AML-193 (cell line): ENCODE data around the gene SPARCL1.

Experiments
- DNase-seq, 2 experiments: peaks; one replicate each; lab custom pipeline; 2025; lab: John Stamatoyannopoulos, UW

The SPARCL1 gene

GRCh38 chr4:87541956-87542709 lies 13.0 kb upstream of the SPARCL1 start:
- DNase-seq: no peak

DNA sequence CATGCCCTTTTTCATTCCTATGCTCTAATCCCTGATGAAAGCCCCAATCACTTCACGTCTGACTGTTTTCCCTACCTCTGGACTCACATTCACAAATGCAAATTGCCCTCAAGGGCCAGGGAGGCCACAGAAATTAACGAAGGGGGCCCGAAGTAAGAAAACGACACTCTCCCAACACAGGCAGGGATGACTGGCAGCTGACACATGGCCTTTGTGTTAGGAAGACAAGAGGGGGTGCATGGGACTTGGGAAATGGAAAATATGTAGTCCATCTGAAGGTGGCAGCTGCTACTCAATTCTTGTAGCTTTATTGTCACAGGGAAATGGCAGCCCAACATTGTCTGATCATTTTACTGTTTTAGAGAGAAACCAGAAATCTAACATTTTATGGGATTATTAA lies 12.3 kb upstream of the SPARCL1 start:
- DNase-seq: no peak

- DNase-seq: no peak
These were observed 11.2 kb upstream of the SPARCL1 start for GRCh38 chr4:87540146-87541058.

DNA sequence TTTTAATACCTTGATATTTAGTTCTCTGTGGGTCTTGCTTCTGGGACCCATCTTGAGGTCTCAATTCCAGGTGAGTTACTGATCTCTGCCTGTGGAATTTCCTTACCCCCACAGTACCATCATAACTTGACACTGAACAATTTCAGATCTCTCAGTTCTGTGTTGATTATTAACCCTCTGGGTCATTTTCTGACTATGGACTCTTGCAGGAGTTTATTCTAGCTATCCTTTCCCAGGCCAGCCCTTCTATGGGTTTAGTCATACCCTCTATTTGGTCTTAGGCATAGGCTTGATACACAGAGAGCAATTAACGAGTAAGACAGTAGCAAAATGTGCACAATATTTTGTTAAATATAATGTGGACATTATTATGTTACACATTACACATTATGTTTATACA lies 3.7 kb upstream of the SPARCL1 start:
- DNase-seq: no peak

DNA sequence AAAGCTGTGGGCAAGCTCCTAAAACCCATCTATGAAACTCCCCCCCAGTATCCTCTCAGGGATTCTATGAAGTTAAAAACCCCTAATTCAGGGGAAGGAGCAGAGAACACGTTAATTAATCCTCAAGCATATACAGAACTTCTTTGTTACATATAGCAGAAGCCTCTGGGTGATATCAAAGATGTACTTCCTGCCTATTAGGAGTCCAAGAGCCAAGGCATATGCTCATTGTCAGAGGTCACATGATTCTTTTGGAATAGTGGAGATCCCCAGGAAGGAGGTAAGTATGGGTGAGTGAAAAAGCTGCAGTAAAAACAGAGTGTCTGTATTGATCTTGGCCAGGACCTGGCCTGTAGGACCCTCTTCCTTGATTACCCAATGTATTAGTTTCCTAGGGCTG lies 2.9 kb upstream of the SPARCL1 start:
- no peak for DNase-seq

- DNase-seq: no peak
These were observed 2.4 kb upstream of the SPARCL1 start for GRCh38 chr4:87531621-87532020.

- no peak for DNase-seq
These were observed 1.7 kb upstream of the SPARCL1 start for GRCh38 chr4:87530868-87531267.

- DNase-seq: no peak
These were observed 1.1 kb upstream of the SPARCL1 start for GRCh38 chr4:87530229-87530628.

DNA sequence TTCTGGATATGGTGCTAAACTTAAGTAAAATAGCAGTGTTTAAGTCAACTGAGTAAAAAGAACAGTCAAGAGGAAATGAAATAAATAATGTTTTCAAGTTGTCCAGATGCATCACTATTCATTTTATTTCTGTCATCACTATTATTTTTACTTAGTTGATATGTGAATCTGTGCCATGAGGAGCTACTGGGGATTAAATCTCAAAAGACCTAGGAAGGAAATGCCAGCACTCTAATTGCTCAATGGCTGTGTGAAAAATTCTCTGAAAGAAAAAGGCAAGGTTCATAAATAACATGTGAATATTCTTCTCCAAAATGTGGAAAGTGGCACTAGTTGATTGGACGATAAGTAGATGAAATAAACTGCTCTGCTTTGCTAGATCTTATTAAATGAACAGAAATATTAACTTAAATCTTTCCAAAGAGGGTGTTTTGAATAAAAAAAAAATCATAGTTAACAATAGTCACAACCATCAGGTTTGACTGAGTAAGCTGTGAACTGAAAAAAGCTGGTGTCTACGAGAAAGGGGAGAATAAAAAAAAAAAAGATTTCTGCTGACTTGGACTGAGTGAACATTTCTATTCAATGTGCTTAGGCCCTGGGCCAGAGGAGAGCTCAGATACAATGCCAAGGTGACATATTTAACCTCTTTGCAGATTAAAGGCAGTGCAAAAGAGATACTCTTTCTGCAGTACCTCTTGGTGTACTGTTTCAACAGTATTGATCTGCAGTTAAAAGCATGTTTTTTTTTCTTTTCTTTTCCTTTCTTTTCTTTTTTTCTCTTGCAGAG lies 1.6 kb downstream of the SPARCL1 start:
- DNase-seq: no peak

DNA sequence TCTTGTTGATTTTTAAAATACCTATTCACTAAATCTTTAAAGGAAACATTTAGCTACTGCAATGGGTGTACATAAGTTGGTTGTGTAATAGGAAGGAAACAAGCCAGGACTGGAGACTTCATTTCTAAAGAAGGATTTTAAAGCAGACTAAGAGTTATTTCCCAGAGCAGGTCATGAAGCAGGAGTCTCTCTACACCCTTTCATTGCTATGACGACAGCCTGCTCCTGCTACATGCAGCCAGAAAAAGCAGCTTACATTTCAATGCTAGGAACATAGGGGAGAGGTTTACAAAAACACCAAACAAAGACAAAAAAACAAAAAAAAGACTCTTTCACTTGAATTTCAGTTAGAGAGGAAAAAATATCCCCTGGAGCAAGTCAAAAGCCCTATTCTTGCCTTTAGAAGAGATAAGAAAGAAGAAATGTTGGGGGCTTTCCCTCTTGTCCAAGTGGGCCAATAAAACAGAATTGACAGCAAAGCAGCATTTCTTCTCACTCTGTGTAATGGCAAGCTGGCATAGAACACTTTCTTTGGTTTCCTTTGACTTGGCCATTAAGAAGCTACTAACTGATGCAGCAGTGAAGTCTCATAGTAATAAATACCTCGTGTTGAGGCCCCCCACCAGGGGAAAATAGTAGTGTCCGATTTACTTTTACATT lies 3.4 kb downstream of the SPARCL1 start:
- DNase-seq: peak in 1 of 2 experiments; percentile 3

GRCh38 chr4:87524456-87524855 lies 4.7 kb downstream of the SPARCL1 start:
- DNase-seq: no peak

DNA sequence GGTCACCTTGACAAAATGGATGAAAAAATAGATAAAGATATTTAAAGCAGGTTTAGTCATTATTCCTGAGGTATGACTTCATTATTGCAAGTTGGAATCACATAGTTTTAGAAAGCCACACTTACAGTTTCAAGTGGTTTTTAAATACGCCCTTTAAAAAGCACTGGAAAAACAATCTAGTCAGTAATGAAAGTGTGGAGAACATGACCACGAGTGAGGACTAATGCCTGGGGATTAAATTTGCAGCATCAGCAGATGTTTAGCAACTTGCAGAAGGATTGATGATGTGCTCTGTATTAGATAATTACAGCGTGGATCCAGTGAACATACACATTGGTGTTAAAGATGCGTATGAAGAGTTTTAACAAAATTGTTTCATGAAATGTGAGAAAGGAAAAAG lies 5.9 kb downstream of the SPARCL1 start:
- DNase-seq: no peak

GRCh38 chr4:87521757-87522374 lies 7.3 kb downstream of the SPARCL1 start:
- no peak for DNase-seq

DNA sequence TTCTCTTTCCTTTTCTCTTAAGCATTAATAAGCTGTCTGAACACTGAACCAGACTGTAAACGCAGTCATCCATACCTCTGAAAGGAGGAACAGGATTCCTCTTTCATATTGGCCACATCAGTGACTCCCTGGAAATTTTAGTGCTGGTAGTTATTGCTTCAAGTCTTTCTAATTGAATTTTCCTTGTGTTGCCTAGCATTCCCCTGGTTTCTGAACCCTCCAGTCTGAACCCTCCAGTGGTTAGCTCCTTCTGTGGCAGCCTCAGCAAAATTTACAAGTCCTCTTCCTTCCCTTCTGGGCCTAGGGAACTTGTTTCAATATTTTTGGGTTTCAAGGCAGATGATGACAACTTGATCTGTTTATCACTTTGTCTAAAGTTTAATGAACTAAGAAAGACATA lies 7.9 kb downstream of the SPARCL1 start:
- DNase-seq: no peak

DNA sequence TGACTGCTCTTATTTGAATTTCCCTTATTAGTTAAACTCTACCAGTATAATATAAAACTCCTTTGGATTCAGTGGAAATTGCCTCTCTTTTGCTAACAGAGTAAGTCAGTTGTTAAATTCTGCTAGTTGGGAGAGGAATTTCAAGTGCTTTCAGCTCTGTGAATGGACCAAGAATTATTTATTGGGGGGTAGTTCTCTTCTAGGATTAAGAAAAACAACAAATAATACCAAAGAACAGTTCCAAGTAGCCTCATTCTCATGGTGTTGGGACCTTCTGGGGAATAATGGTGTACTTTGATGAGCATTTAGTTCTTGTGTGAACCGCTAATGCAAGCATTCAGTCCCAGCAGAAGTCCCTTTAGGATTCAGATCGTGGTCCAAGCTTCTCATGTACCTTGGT lies 11.6 kb downstream of the SPARCL1 start:
- DNase-seq: no peak

DNA sequence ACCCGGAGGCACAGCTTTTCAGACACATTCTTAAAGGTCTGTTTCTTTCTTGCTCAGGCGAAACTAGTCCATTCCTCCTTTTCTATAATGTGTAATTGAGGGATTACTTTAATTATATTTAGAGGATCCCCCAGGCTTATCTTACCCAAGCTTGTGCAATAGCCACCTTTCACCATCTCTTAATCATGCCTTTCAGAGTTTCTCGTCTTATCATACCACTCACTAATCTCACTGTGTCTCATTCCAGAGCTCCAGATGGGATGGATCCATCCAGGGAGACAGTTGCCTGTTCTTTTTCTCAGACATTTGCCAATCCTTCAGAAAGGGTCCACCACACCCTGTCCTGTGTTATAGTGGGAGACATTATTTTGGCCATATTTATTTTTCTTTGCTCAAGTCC lies 12.5 kb downstream of the SPARCL1 start:
- no peak for DNase-seq

DNA sequence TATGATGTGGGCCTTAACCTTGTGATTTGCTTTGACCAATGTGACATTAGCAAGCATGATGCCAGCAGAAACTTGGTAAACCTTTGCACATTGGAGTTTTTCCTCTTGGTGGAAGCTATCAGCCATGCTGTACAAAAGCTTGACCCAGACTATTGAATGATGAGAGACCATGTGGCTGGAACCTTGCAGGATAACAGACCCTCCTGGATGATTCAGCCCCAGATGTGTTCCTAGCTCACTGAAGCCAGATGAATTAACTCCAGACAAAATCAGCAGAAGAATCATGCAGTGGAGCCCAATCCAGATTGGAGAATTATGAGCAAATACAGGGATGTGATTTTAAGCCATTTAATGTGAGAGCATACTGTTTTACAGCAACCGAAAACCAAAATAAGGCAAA lies 16.8 kb downstream of the SPARCL1 start:
- DNase-seq: no peak

GRCh38 chr4:87511500-87511899 lies 17.7 kb downstream of the SPARCL1 start:
- DNase-seq: no peak

- no peak for DNase-seq
These were observed 18.4 kb downstream of the SPARCL1 start for GRCh38 chr4:87510747-87511146.

DNA sequence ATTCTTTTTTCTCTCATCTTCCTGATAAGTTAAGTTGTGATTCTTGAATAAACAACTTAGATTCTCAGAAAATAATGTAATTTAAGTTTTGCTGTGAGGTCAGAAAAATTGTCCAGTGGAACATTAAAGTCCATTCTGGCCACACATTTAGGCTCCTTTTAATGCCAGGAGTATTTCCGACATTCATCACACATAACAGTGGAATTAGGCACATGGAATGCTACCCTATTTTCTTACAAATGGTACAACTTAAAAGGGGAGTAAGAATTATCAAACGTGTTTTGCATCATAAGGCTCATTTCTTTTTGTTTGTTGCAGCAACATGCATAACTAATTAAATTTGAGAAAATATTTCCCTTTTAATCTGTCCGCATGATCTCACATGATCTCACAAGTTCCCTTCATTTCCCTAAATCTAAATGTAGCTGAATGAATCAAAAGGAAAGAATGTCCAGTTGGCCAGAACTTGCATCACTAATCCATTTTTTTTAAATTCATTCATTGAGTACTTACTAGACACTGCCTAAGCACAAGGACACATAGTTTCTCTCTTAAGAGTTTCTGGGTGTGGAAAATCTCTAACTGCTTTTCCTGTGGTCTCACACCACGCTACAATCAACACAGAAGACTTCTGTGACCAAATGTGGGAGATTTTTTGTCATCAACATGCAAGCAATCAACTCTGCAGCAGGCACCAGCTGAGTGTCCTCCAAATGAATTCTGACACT lies 22.0 kb downstream of the SPARCL1 start:
- no peak for DNase-seq

- DNase-seq: no peak
These were observed 23.3 kb downstream of the SPARCL1 start for GRCh38 chr4:87505862-87506261.
